SK-N-SH (cell line): Measurements from ENCODE around the gene PLPPR2. TPM values are rescaled to one million over a fixed set of nuclear protein-coding genes. Genes with fewer than 3 reads are reported as not detected.

ENCODE experiments used
- CTCF ChIA-PET: fragments of 300-600, 350-600 bp; formaldehyde crosslinking; extraction: SDS; loops from one replicate; lab custom pipeline; 2021; lab: Yijun Ruan, JAX
- POLR2A ChIA-PET: fragments of 350-600 bp; sonication (Branson Sonifier 250); formaldehyde crosslinking; extraction: SDS; loops from one replicate; lab custom pipeline; 2020; ENCODE audit warnings: antibody characterized with exemption, inconsistent platforms; lab: Yijun Ruan, JAX
- DNase-seq: peaks from one replicate; pipeline ENCODE4 v3.0.0; 2012
- H2AFZ ChIP-seq: fragments of 200-600 bp; sonication (generic); 2 replicates; pipeline ENCODE4 v1.8.1; 2016; ENCODE audit warnings: antibody characterized with exemption, mild to moderate bottlenecking, low read depth
- H3F3A ChIP-seq: fragments of 200-600 bp; sonication (generic); replicated peaks from 2 replicates; pipeline ENCODE3; 2016; ENCODE audit warnings: antibody characterized with exemption, mild to moderate bottlenecking; ENCODE audit not compliant: insufficient read depth
- H3K27ac ChIP-seq, 2 experiments: fragments of 200-500 bp in 1 of 2; fragments of 200-600 bp in 1 of 2; sonication (Bioruptor generic) in 1 of 2; sonication (generic), shearing (Covaris generic) in 1 of 2; 2 replicates each; pipeline versions ENCODE4 v1.5.1 to v1.6.1; 2014 to 2016; ENCODE audit warnings: low read depth in 2 of 2, inconsistent platforms in 1 of 2, low read length in 1 of 2, mild to moderate bottlenecking in 1 of 2, mixed read lengths in 1 of 2
- H3K27me3 ChIP-seq: fragments of 200-600 bp; sonication (generic), shearing (Covaris generic); 2 replicates; pipeline ENCODE4 v1.6.1; 2016; ENCODE audit warnings: mixed run types; ENCODE audit not compliant: insufficient read depth
- H3K36me3 ChIP-seq, 2 experiments: fragments of 200-500 bp in 1 of 2; fragments of 200-600 bp in 1 of 2; sonication (Bioruptor generic) in 1 of 2; sonication (generic) in 1 of 2; replicated peaks in 1 of 2; 2 replicates each; pipeline versions ENCODE3 to v1.5.1; 2014 to 2016; ENCODE audit warnings: low read length in 1 of 2, mild to moderate bottlenecking in 1 of 2; ENCODE audit not compliant: insufficient read depth in 2 of 2, control insufficient read depth in 1 of 2
- H3K4me1 ChIP-seq, 2 experiments: fragments of 200-500 bp in 1 of 2; fragments of 200-600 bp in 1 of 2; sonication (Bioruptor generic) in 1 of 2; sonication (generic), shearing (Covaris generic) in 1 of 2; 2 replicates each; pipeline versions ENCODE4 v1.5.1 to v1.6.1; 2014 to 2016; ENCODE audit warnings: low read depth in 1 of 2, low read length in 1 of 2, mixed run types in 1 of 2; ENCODE audit not compliant: insufficient read depth in 2 of 2, control insufficient read depth in 1 of 2
- H3K4me2 ChIP-seq: fragments of 200-600 bp; sonication (generic), shearing (Covaris generic); 2 replicates; pipeline ENCODE4 v1.6.1; 2017; ENCODE audit warnings: mixed run types
- H3K4me3 ChIP-seq, 2 experiments: fragments of 200-500 bp in 1 of 2; fragments of 200-600 bp in 1 of 2; sonication (Bioruptor generic) in 1 of 2; sonication (generic), shearing (Covaris generic) in 1 of 2; 2 replicates each; pipeline versions ENCODE4 v1.5.1 to v1.8.1; 2014 to 2016; ENCODE audit warnings: low read depth in 2 of 2, inconsistent platforms in 1 of 2, low read length in 1 of 2, mild to moderate bottlenecking in 1 of 2, mixed read lengths in 1 of 2, moderate library complexity in 1 of 2
- H3K79me2 ChIP-seq: fragments of 200-600 bp; sonication (generic); 2 replicates; pipeline ENCODE4 v1.8.1; 2017; ENCODE audit warnings: mild to moderate bottlenecking; ENCODE audit not compliant: insufficient read depth
- H3K9ac ChIP-seq: fragments of 200-600 bp; sonication (generic); 2 replicates; pipeline ENCODE4 v1.6.1; 2017; ENCODE audit warnings: mixed run types
- H3K9me2 ChIP-seq: fragments of 200-600 bp; sonication (generic); 2 replicates; pipeline ENCODE4 v1.6.1; 2017; ENCODE audit warnings: mixed run types
- H3K9me3 ChIP-seq: fragments of 200-600 bp; sonication (generic); 2 replicates; pipeline ENCODE4 v1.6.1; 2017; ENCODE audit warnings: mixed run types, mild to moderate bottlenecking, moderate library complexity
- H4K20me1 ChIP-seq: fragments of 200-600 bp; sonication (generic); 2 replicates; pipeline ENCODE4 v1.6.1; 2017; ENCODE audit warnings: mild to moderate bottlenecking, mixed run types; ENCODE audit not compliant: insufficient read depth
- CHD2 ChIP-seq: fragments of 150-350 bp; IDR thresholded peaks from 2 replicates; pipeline ENCODE4 v1.6.1; 2018; ENCODE audit warnings: low read length; ENCODE audit not compliant: partially characterized antibody
- CTCF ChIP-seq: fragments of 200-600 bp; sonication (generic); IDR thresholded peaks from 2 replicates; pipeline ENCODE4 v1.6.1; 2017; ENCODE audit warnings: antibody characterized with exemption, mild to moderate bottlenecking, moderate library complexity
- ELF1 ChIP-seq: IDR thresholded peaks from 2 replicates; pipeline ENCODE4 v1.4.0; 2012
- EP300 ChIP-seq, 2 experiments: IDR thresholded peaks; 2 replicates each; pipeline versions ENCODE4 v1.4.0 to v1.6.1; 2012; ENCODE audit warnings: borderline replicate concordance in 1 of 2, low read depth in 1 of 2, low read length in 1 of 2
- EZH2phosphoT487 ChIP-seq: fragments of 200-600 bp; sonication (generic); IDR thresholded peaks from 2 replicates; pipeline ENCODE4 v1.6.1; 2017; ENCODE audit warnings: low read depth, mixed run types, mild to moderate bottlenecking, antibody characterized with exemption, moderate library complexity, borderline replicate concordance
- FOSL2 ChIP-seq: IDR thresholded peaks from 2 replicates; pipeline ENCODE4 v1.4.0; 2012; ENCODE audit warnings: low read depth, mild to moderate bottlenecking, moderate library complexity, borderline replicate concordance
- FOXM1 ChIP-seq: IDR thresholded peaks from 2 replicates; pipeline ENCODE4 v1.4.0; 2012; ENCODE audit warnings: low read depth, mild to moderate bottlenecking
- GABPA ChIP-seq: IDR thresholded peaks from 2 replicates; pipeline ENCODE4 v1.4.0; 2012; ENCODE audit warnings: low read depth, mild to moderate bottlenecking
- GATA2 ChIP-seq: sonication (generic); formaldehyde crosslinking; IDR thresholded peaks from 2 replicates; pipeline ENCODE4 v1.5.0; 2020; ENCODE audit warnings: mild to moderate bottlenecking, missing genetic modification reagents
- IRF3 ChIP-seq: fragments of 150-350 bp; IDR thresholded peaks from 2 replicates; pipeline ENCODE4 v1.6.1; 2016; ENCODE audit warnings: mild to moderate bottlenecking, low read depth, low read length
- JUND ChIP-seq: IDR thresholded peaks from 2 replicates; pipeline ENCODE4 v1.4.0; 2012
- MAX ChIP-seq: IDR thresholded peaks from 2 replicates; pipeline ENCODE4 v1.4.0; 2012; ENCODE audit warnings: low read depth
- MXI1 ChIP-seq: IDR thresholded peaks from 2 replicates; pipeline ENCODE4 v1.6.1; 2012; ENCODE audit warnings: mild to moderate bottlenecking, low read depth, low read length, improper control_type of control experiment
- NFIC ChIP-seq: IDR thresholded peaks from 2 replicates; pipeline ENCODE4 v1.4.0; 2012; ENCODE audit warnings: borderline replicate concordance
- NRF1 ChIP-seq: IDR thresholded peaks from 2 replicates; pipeline ENCODE4 v1.6.1; 2012; ENCODE audit warnings: low read depth, mild to moderate bottlenecking, low read length
- POLR2AphosphoS5 ChIP-seq: IDR thresholded peaks from 2 replicates; pipeline ENCODE4 v1.6.1; 2012; ENCODE audit warnings: low read depth, low read length
- RCOR1 ChIP-seq: fragments of 150-350 bp; IDR thresholded peaks from 2 replicates; pipeline ENCODE4 v1.6.1; 2017; ENCODE audit warnings: antibody characterized with exemption, low read length
- RFX5 ChIP-seq: IDR thresholded peaks from 2 replicates; pipeline ENCODE4 v1.6.1; 2012; ENCODE audit warnings: mild to moderate bottlenecking, improper control_type of control experiment, low read length
- RXRA ChIP-seq: IDR thresholded peaks from 2 replicates; pipeline ENCODE4 v1.4.0; 2012; ENCODE audit warnings: low read depth, mild to moderate bottlenecking, borderline replicate concordance
- SMC3 ChIP-seq: IDR thresholded peaks from 2 replicates; pipeline ENCODE4 v1.6.1; 2012; ENCODE audit warnings: low read depth, low read length, improper control_type of control experiment
- TAF1 ChIP-seq: IDR thresholded peaks from 2 replicates; pipeline ENCODE4 v1.6.1; 2012; ENCODE audit warnings: low read depth, mild to moderate bottlenecking, low read length, moderate library complexity, borderline replicate concordance
- TCF12 ChIP-seq: IDR thresholded peaks from 2 replicates; pipeline ENCODE4 v1.4.0; 2012
- TEAD4 ChIP-seq: IDR thresholded peaks from 2 replicates; pipeline ENCODE4 v1.4.0; 2012; ENCODE audit warnings: mild to moderate bottlenecking, borderline replicate concordance; ENCODE audit not compliant: insufficient read depth
- USF1 ChIP-seq: IDR thresholded peaks from 2 replicates; pipeline ENCODE4 v1.4.0; 2012; ENCODE audit warnings: low read depth, borderline replicate concordance
- YY1 ChIP-seq: IDR thresholded peaks from 2 replicates; pipeline ENCODE4 v1.4.0; 2012; ENCODE audit warnings: low read depth, mild to moderate bottlenecking
- ZBTB33 ChIP-seq: IDR thresholded peaks from 2 replicates; pipeline ENCODE4 v1.4.0; 2012; ENCODE audit warnings: low read depth, borderline replicate concordance
- WGBS: methylation state at CpG from one replicate; pipeline ENCODE4 v1.1.6; 2017; ENCODE audit warnings: low lambda C conversion rate; 5-methylcytosine and 5-hydroxymethylcytosine counted together
- polyA plus RNA-seq, 3 experiments: library from polyadenylated mRNA; depleted of rRNA; stranded (reverse); fragments of >200 nt; gene quantifications; 2 replicates each; pipeline ENCODE4 v1.2.3, GENCODE V29; 2012
- TF ChIP-seq, protein P1 (sequence below): IDR thresholded peaks from 2 replicates; pipeline ENCODE4; 2012

The PLPPR2 gene
- polyA plus RNA-seq, 1 of the 3 experiments (the other 2 are of a cell fraction), result 26.2 TPM

- peak overlapping the region; percentile 76 for H3K4me2 ChIP-seq
- TF ChIP-seq TEAD4 (no peak), MXI1 (no peak), POLR2AphosphoS5 (no peak), ELF1 (no peak), RCOR1 (0 out of 2 replicates have a peak, but pooled peaks have one; percentile 34), CHD2 (peak; percentile 10), YY1 (no peak), TAF1 (no peak), FOXM1 (no peak), GATA2 (CRISPR knock-in tag) (no peak), NRF1 (no peak), NFIC (no peak), JUND (no peak), RFX5 (no peak), RXRA (no peak), FOSL2 (no peak), USF1 (no peak), EZH2phosphoT487 (no peak), CTCF (peak; percentile 72), TCF12 (no peak), GABPA (no peak), EP300 (IDR thresholded peaks at IDR 0.05; ENCODE audit: borderline replicate concordance in 1 of 2, low read depth in 1 of 2, low read length in 1 of 2) (no peak), IRF3 (no peak), MAX (no peak), SMC3 (0 out of 2 replicates have a peak, but pooled peaks have one; percentile 6), ZBTB33 (no peak)
- TF ChIP-seq, protein P1, sequence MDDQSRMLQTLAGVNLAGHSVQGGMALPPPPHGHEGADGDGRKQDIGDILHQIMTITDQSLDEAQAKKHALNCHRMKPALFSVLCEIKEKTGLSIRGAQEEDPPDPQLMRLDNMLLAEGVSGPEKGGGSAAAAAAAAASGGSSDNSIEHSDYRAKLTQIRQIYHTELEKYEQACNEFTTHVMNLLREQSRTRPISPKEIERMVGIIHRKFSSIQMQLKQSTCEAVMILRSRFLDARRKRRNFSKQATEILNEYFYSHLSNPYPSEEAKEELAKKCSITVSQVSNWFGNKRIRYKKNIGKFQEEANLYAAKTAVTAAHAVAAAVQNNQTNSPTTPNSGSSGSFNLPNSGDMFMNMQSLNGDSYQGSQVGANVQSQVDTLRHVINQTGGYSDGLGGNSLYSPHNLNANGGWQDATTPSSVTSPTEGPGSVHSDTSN, result no peak
These were observed 27.9 kb downstream of the PLPPR2 start for GRCh38 chr19:11382898-11383705.

More at GRCh38 chr19:11382898-11383705, 27.9 kb downstream of the PLPPR2 start:
- no peaks in the 10 kb centered on the region for H3K36me3 ChIP-seq
- no peaks in the 10 kb centered on the region for H3K9me2 ChIP-seq
- peak overlapping the region in 1 of 2 experiments; percentile 84; a peak in 2 of 4 replicates for H3K27ac ChIP-seq
- peak; percentile 74 for DNase-seq
- ChIA-PET POLR2A (interaction anchor here (0.8 to 4.3 kb wide), 10 partner anchors 8 to 99 kb away, joined by 3 to 30 read pairs (median 7); partner anchors contain the start of genes ELAVL3, ODAD3, PRKCSH and RGL3), CTCF (interaction anchor here (0.7 to 6.4 kb wide), 27 partner anchors 9 to 145 kb away, joined by 3 to 85 read pairs (median 5); partner anchors contain the start of genes ECSIT, ELAVL3, ODAD3 and PRKCSH)
- peaks cover 12% of the 10 kb centered on the region; the same call in 1 of the 2 replicates for H3K79me2 ChIP-seq
- H3F3A ChIP-seq, result peaks cover 22% of the 10 kb centered on the region
- WGBS, result 0% methylated on average over 3 of the region's 65 CpGs
- peaks cover 4 to 14% of the 10 kb centered on the region in 2 experiments; a peak in 3 of 4 replicates for H3K4me1 ChIP-seq
- H3K27me3 ChIP-seq, result no peaks in the 10 kb centered on the region
- peak overlapping the region; percentile 4; the same call in 1 of the 2 replicates for H2AFZ ChIP-seq
- peak overlapping the region; percentile 51 to 54 for H3K4me3 ChIP-seq
- H4K20me1 ChIP-seq, result no peaks in the 10 kb centered on the region
- H3K9me3 ChIP-seq, result no peaks in the 10 kb centered on the region
- H3K9ac ChIP-seq, result no peak overlapping the region
